ENCODE results near the gene SUSD4. TPM values are rescaled to one million over a fixed set of nuclear protein-coding genes. Genes with fewer than 3 reads are reported as not detected.

SUSD4 gene
- total RNA-seq, 1 donor from 2014 or later, result not detected

- no peak for DNase-seq (ENCODE audit: low spot score)
- Mint-ChIP-seq H3K9me3 (no peaks in the 10 kb centered on the region), H3K4me1 (ENCODE audit: low read depth) (no peaks in the 10 kb centered on the region), H3K27me3 (ENCODE audit: insufficient read depth) (peaks cover 9% of the 10 kb centered on the region), H3K36me3 (ENCODE audit: low read depth) (no peaks in the 10 kb centered on the region), H3K4me3 (no peak overlapping the region), H3K27ac (no peak overlapping the region)
- intact Hi-C loops (cut with micrococcal nuclease), result no loop called here
Observed at GRCh38 chr1:223210788-223211120, 153.2 kb downstream of the SUSD4 start.

- Mint-ChIP-seq H3K27me3 (ENCODE audit: insufficient read depth) (peaks cover 9% of the 10 kb centered on the region), H3K27ac (no peak overlapping the region), H3K4me1 (ENCODE audit: low read depth) (no peaks in the 10 kb centered on the region), H3K9me3 (no peaks in the 10 kb centered on the region), H3K36me3 (ENCODE audit: low read depth) (no peaks in the 10 kb centered on the region), H3K4me3 (no peak overlapping the region)
- intact Hi-C loops (cut with micrococcal nuclease), result no loop called here
- DNase-seq (ENCODE audit: low spot score), result no peak
Observed at GRCh38 chr1:223209992-223210787, 153.8 kb downstream of the SUSD4 start.

- Mint-ChIP-seq H3K9me3 (no peaks in the 10 kb centered on the region), H3K4me3 (no peak overlapping the region), H3K4me1 (ENCODE audit: low read depth) (no peaks in the 10 kb centered on the region), H3K36me3 (ENCODE audit: low read depth) (no peaks in the 10 kb centered on the region), H3K27ac (no peak overlapping the region), H3K27me3 (ENCODE audit: insufficient read depth) (peaks cover 4% of the 10 kb centered on the region)
- intact Hi-C loops (cut with micrococcal nuclease), result no loop called here
- no peak for DNase-seq (ENCODE audit: low spot score)
Observed at GRCh38 chr1:223209293-223209898, 154.6 kb downstream of the SUSD4 start.

GRCh38 chr1:223208164-223209076 lies 155.6 kb downstream of the SUSD4 start:
- Mint-ChIP-seq H3K4me1 (ENCODE audit: low read depth) (no peaks in the 10 kb centered on the region), H3K27ac (no peak overlapping the region), H3K27me3 (ENCODE audit: insufficient read depth) (peaks cover 4% of the 10 kb centered on the region), H3K36me3 (ENCODE audit: low read depth) (no peaks in the 10 kb centered on the region), H3K4me3 (no peak overlapping the region), H3K9me3 (no peaks in the 10 kb centered on the region)
- intact Hi-C loops (cut with micrococcal nuclease), result no loop called here
- no peak for DNase-seq (ENCODE audit: low spot score)

- intact Hi-C loops (cut with micrococcal nuclease), result no loop called here
- Mint-ChIP-seq H3K9me3 (no peaks in the 10 kb centered on the region), H3K27me3 (ENCODE audit: insufficient read depth) (peaks cover 4% of the 10 kb centered on the region), H3K36me3 (ENCODE audit: low read depth) (no peaks in the 10 kb centered on the region), H3K4me3 (no peak overlapping the region), H3K27ac (no peak overlapping the region), H3K4me1 (ENCODE audit: low read depth) (no peaks in the 10 kb centered on the region)
- no peak for DNase-seq (ENCODE audit: low spot score)
Observed at GRCh38 chr1:223207293-223208066, 156.5 kb downstream of the SUSD4 start.

GRCh38 chr1:223204424-223204823 lies 159.6 kb downstream of the SUSD4 start:
- H3K27ac Mint-ChIP-seq, result no peak overlapping the region
- intact Hi-C loops (cut with micrococcal nuclease), result no loop called here
- no peak for DNase-seq (ENCODE audit: low spot score)
- no peak overlapping the region for H3K4me3 Mint-ChIP-seq
- no peaks in the 10 kb centered on the region for H3K9me3 Mint-ChIP-seq
- H3K36me3 Mint-ChIP-seq (ENCODE audit: low read depth), result no peaks in the 10 kb centered on the region
- no peaks in the 10 kb centered on the region for H3K27me3 Mint-ChIP-seq (ENCODE audit: insufficient read depth)
- no peaks in the 10 kb centered on the region for H3K4me1 Mint-ChIP-seq (ENCODE audit: low read depth)

- H3K36me3 Mint-ChIP-seq (ENCODE audit: low read depth), result no peaks in the 10 kb centered on the region
- H3K27ac Mint-ChIP-seq, result no peak overlapping the region
- no peak overlapping the region for H3K4me3 Mint-ChIP-seq
- no peaks in the 10 kb centered on the region for H3K27me3 Mint-ChIP-seq (ENCODE audit: insufficient read depth)
- H3K9me3 Mint-ChIP-seq, result no peaks in the 10 kb centered on the region
- intact Hi-C loops (cut with micrococcal nuclease), result no loop called here
- no peak for DNase-seq (ENCODE audit: low spot score)
- H3K4me1 Mint-ChIP-seq (ENCODE audit: low read depth), result no peaks in the 10 kb centered on the region
Observed at GRCh38 chr1:223203694-223204093, 160.3 kb downstream of the SUSD4 start.

- no peaks in the 10 kb centered on the region for H3K4me1 Mint-ChIP-seq (ENCODE audit: low read depth)
- intact Hi-C loops (cut with micrococcal nuclease), result no loop called here
- H3K36me3 Mint-ChIP-seq (ENCODE audit: low read depth), result no peaks in the 10 kb centered on the region
- no peaks in the 10 kb centered on the region for H3K9me3 Mint-ChIP-seq
- DNase-seq (ENCODE audit: low spot score), result no peak
- H3K4me3 Mint-ChIP-seq, result no peak overlapping the region
- H3K27ac Mint-ChIP-seq, result no peak overlapping the region
- peaks cover 2% of the 10 kb centered on the region for H3K27me3 Mint-ChIP-seq (ENCODE audit: insufficient read depth)
Observed at GRCh38 chr1:223203034-223203408, 161.0 kb downstream of the SUSD4 start.

- H3K36me3 Mint-ChIP-seq (ENCODE audit: low read depth), result no peaks in the 10 kb centered on the region
- H3K9me3 Mint-ChIP-seq, result no peaks in the 10 kb centered on the region
- H3K4me3 Mint-ChIP-seq, result no peak overlapping the region
- intact Hi-C loops (cut with micrococcal nuclease), result no loop called here
- no peak overlapping the region for H3K27ac Mint-ChIP-seq
- no peak for DNase-seq (ENCODE audit: low spot score)
- peaks cover 2% of the 10 kb centered on the region for H3K27me3 Mint-ChIP-seq (ENCODE audit: insufficient read depth)
- no peaks in the 10 kb centered on the region for H3K4me1 Mint-ChIP-seq (ENCODE audit: low read depth)
Observed at GRCh38 chr1:223202376-223203033, 161.5 kb downstream of the SUSD4 start.

- Mint-ChIP-seq H3K4me1 (ENCODE audit: low read depth) (no peaks in the 10 kb centered on the region), H3K36me3 (ENCODE audit: low read depth) (no peaks in the 10 kb centered on the region), H3K9me3 (no peaks in the 10 kb centered on the region), H3K4me3 (no peak overlapping the region), H3K27me3 (ENCODE audit: insufficient read depth) (peaks cover 4% of the 10 kb centered on the region), H3K27ac (no peak overlapping the region)
- intact Hi-C loops (cut with micrococcal nuclease), result no loop called here
- DNase-seq (ENCODE audit: low spot score), result no peak
Observed at GRCh38 chr1:223201967-223202366, 162.0 kb downstream of the SUSD4 start.

- no peak overlapping the region for H3K27ac Mint-ChIP-seq
- no peak for DNase-seq (ENCODE audit: low spot score)
- no peaks in the 10 kb centered on the region for H3K9me3 Mint-ChIP-seq
- peaks cover 4% of the 10 kb centered on the region for H3K27me3 Mint-ChIP-seq (ENCODE audit: insufficient read depth)
- intact Hi-C loops (cut with micrococcal nuclease), result no loop called here
- no peaks in the 10 kb centered on the region for H3K4me1 Mint-ChIP-seq (ENCODE audit: low read depth)
- no peak overlapping the region for H3K4me3 Mint-ChIP-seq
- H3K36me3 Mint-ChIP-seq (ENCODE audit: low read depth), result no peaks in the 10 kb centered on the region
Observed at GRCh38 chr1:223200903-223201302, 163.1 kb downstream of the SUSD4 start.

GRCh38 chr1:223199094-223199647 lies 164.8 kb downstream of the SUSD4 start:
- DNase-seq (ENCODE audit: low spot score), result no peak
- Mint-ChIP-seq H3K4me1 (ENCODE audit: low read depth) (no peaks in the 10 kb centered on the region), H3K27ac (no peak overlapping the region), H3K9me3 (no peaks in the 10 kb centered on the region), H3K4me3 (no peak overlapping the region), H3K27me3 (ENCODE audit: insufficient read depth) (peaks cover 4% of the 10 kb centered on the region), H3K36me3 (ENCODE audit: low read depth) (no peaks in the 10 kb centered on the region)
- intact Hi-C loops (cut with micrococcal nuclease), result loop anchor here (5.0 to 10.0 kb wide), 2 partner anchors 163 to 304 kb away; partner anchors contain the start of gene SUSD4
